GM18508 (cell line): ENCODE data around the gene PRAMEF4.
"Not testable (repeated sequence)": the region's sequence is repeated elsewhere in the genome, so short reads cannot be mapped to it uniquely, and the experiment has no call there.

Experiments
- ATAC-seq: cut with Tn5 transposase; IDR thresholded peaks from one replicate; pipeline ENCODE4 v1.9.1; 2021; ENCODE audit warnings: moderate number of reproducible peaks; ENCODE audit not compliant: insufficient read depth, unreplicated experiment

The PRAMEF4 gene

GRCh38 chr1:12886101-12886500 is at the start of gene PRAMEF4:
Gene PRAMEF4 (minus strand): TSS chr1:12886201. CDS start chr1:12883394, 2,807 bp downstream.
- not testable (repeated sequence) for ATAC-seq

DNA sequence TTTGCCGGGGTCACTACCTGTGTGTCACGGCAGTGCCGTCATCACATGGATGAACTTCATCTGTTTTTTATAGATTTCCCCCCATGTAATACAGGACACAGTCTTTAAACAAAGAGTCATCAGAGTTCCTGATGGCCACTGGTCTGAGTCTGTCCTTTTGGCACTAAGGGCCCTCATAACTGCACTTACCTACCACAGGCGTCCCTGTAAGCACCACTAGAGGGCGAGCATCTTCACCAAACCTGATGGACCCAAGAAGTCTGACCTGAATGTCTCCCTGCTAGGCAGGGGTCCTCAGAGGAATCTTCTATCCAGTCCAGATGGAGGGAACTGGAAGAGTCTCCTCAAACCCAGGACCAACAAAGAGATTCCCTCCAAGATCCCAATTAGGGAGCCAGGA is 38.4 kb upstream of the PRAMEF4 start:
- ATAC-seq: not testable (repeated sequence)

- not testable (repeated sequence) for ATAC-seq
Measured at GRCh38 chr1:12921749-12922148, 35.7 kb upstream of the PRAMEF4 start.

DNA sequence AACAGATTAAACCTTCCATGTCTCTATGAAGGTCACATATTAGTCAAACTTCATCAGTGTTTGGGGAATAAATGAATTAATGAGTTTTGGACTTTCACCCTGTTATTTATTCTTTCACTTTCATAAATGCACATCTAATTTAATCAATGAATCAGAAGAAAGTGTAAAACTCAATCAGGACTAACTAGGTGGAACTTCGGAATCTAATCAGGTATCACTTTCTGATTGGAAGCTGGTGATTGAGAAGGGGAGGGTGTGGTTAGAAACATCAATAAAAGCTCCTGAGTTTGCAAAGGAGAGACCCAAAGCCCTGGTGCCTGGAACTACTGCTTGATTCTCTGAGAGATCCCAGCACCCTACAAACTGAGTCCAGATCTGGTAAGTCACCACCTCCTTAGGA is 30.3 kb upstream of the PRAMEF4 start, which contains the start of gene PRAMEF7:
TSS of gene PRAMEF7 (plus strand) at position 301 of the 400 bp plus-strand sequence. CDS start 1,083 bp downstream, outside the sequence.
- ATAC-seq: not testable (repeated sequence)

DNA sequence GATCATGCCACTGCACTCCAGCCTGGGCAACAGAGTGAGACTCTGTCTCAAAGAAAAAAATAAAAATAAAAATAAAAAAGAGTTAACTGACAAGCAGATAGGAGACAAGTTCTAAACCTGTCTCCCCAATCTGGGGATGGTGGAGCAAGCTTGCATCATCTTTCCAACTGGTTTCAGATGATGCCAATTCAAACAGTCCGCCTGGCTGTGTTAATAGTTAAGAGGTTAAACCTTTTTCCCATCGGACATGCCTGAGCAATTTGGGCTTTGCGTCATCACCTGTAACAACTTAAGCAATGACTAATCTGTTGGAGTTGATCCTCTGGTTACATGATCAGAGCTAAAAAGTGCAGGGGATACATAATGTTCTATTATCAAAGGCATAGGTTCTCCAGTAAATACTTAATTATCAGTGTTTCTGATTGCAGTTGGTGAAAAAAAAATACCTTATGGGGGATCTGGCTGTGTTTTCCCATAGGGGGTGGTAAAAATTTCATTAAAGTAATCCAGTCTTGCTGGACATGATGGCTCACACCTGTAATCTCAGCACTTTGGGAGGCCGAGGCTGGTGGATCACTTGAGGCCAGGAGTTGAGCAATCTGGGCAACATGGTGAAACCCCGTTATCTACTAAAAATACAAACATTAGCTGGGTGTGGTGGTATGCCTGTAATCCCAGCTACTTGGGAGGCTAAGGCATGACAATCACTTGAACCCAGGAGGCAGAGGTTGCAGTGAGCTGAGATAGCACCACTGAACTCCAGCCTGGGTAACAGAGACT is 18.0 kb upstream of the PRAMEF4 start:
- ATAC-seq: not testable (repeated sequence)

GRCh38 chr1:12899186-12899585 is 13.2 kb upstream of the PRAMEF4 start:
- not testable (repeated sequence) for ATAC-seq

DNA sequence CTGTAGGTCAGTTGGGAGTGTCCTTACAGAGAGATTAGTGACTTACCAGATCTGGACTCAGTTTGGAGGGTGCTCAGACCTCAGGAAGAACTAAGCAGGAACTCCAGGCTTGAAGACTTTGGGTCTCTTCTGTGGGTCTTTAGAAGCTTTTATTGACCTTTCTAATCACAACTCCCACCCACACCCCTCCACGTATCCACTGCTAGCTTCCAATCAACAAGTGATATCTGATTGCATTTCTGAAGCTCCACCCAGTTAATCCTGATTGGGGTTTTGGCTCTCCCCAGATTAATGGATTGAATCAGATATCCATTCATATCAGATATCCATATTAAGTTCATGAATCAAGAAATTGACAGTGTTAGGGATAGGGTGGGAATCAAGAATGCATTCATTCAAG is 12.2 kb upstream of the PRAMEF4 start, which contains the start of gene PRAMEF10:
TSS of gene PRAMEF10 (minus strand) at position 101 of the 400 bp plus-strand sequence. CDS start 2,423 bp downstream, outside the sequence.
- ATAC-seq: not testable (repeated sequence)

GRCh38 chr1:12878453-12878852 is 7.5 kb downstream of the PRAMEF4 start:
- not testable (repeated sequence) for ATAC-seq

DNA sequence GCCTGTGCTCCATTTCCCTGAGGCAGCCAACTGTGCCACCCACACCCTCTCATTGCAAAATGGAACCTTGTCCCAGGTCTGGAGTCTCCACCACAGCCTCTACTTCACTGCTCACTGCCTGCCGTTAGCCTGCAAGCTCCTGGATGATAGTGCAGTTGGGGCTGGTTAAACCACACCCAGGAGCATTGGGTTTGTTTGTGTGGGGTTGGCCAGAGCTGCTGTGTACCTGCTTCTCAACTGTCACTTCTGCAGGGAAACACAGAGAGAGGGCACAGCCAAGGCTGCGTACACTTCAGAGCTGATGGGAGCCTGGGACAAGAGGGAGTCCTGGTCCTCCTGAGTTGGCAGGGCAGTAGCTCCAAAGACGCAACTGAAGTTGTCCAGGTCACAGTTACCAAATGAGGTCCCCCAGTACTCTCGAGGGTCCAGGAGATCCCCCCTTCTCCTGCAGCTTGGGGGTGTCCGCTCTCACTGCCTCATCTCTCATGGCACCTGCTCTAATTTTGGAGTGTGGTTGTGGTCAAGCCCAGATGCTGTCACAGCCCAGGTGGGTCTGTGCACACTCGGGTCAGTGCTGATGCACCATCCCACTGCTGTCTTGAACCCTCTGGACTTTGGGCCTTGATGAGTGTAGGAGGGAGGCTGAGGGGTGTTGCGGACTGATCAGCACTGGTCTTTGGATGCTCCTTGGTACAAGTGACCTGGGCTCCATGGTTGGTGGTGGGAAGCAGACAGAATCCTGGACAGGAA is 22.7 kb downstream of the PRAMEF4 start:
- not testable (repeated sequence) for ATAC-seq

GRCh38 chr1:12856786-12857185 is 29.2 kb downstream of the PRAMEF4 start, which contains the start of gene PRAMEF2:
Gene PRAMEF2 (plus strand): TSS chr1:12857086. CDS start chr1:12859010, 1,924 bp downstream.
- not testable (repeated sequence) for ATAC-seq

DNA sequence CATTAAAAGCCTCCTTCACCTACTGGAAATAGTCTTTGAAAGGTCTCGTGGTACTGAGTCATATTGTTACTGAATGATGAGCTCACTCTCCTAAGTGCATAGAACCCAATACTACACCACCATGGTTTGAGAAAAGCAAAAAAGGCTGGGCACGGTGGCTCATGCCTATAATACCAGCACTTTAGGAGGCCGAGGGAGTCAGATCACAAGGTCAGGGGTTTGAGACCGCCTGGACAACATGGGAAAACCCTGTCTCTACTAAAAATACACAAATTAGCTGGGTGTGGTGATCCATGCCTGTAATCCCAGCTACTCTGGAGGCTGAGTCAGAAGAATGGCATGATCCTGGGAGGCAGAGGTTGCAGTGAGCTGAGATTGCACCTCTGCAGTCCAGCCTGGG is 34.2 kb downstream of the PRAMEF4 start:
- no peak for ATAC-seq

DNA sequence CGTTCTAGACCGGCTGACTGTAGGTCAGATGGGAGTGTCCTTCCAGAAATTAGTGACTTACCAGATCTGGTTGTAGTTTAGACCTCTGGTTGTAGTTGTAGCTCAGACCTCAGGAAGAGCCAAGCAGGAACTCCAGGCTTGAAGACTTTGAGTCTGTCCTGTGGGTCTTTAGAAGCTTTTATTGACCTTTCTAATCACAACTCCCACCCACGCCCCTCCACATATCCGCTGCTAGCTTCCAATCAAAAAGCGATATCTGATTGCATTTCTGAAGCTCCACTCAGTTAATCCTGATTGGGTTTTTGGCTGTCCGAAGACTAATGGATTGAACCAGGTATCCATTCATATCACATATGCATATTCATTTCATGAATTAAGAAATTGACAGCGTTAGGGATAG is 37.4 kb downstream of the PRAMEF4 start, which contains the start of gene HNRNPCL1:
TSS of gene HNRNPCL1 (minus strand) at position 101 of the 400 bp plus-strand sequence. CDS start 431 bp downstream, outside the sequence.
- not testable (repeated sequence) for ATAC-seq

DNA sequence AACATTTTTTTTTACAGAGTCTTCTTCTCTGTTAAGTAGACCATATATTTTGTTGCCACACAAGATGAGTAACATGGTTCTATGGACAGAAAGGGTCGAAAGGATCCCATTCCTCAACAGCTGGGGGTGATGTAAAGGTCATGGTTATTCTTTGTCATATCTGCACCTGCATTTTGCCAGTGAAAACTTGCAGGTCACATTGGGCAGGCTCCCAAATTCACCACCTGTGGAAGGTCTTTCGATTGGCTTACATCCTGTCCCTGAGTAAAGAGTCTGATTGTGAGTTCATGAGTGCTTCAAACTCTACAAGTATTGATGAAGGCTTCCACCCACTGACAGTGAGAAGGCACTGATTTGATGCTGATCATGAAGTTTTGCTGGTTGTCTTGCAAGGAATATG is 52.8 kb downstream of the PRAMEF4 start:
- ATAC-seq: not testable (repeated sequence)

DNA sequence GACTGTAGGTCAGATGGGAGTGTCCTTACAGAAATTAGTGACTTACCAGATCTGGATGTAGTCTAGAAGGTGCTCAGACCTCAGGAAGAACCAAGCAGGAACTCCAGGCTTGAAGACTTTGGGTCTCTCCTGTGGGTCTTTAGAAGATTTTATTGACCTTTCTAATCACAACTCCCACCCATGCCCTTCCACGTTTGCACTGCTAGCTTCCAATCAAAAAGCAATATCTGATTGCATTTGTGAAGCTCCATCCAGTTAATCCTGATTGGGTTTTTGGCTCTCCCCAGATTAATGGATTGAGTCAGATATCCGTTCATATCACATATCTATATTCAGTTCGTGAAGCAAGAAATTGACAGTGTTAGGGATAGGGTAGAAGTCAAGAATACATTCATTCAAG is 54.7 kb downstream of the PRAMEF4 start, which contains the start of gene PRAMEF11:
TSS of gene PRAMEF11 (minus strand) at position 101 of the 400 bp plus-strand sequence. CDS start 2,621 bp downstream, outside the sequence.
- not testable (repeated sequence) for ATAC-seq
